Renal cortical epithelial cell (primary cell): ENCODE data around the gene DAP. TPM values are rescaled to one million over a fixed set of nuclear protein-coding genes. Genes with fewer than 3 reads are reported as not detected.
A peak's percentile ranks its signal among the peaks of the same experiment; 100 is the strongest.
"Not testable (repeated sequence)": the region's sequence is repeated elsewhere in the genome, so short reads cannot be mapped to it uniquely, and the experiment has no call there.

Experiments
- DNase-seq: peaks from one replicate; pipeline ENCODE4 v3.0.0-alpha.2; 2011; ENCODE audit warnings: low read depth
- total RNA-seq: library from RNA; depleted of rRNA; stranded (reverse); fragments of >200 nt; gene quantifications from 2 replicates; pipeline ENCODE4 v1.2.3, GENCODE V29; 2014

The DAP gene
- total RNA-seq, 1 donor from 2014 or later: 88.9 TPM

- DNase-seq: peak; percentile 24
Observed at GRCh38 chr5:10734832-10735523, 26.1 kb downstream of the DAP start.

- DNase-seq: no peak
Observed at GRCh38 chr5:10734037-10734709, 26.9 kb downstream of the DAP start.

DNA sequence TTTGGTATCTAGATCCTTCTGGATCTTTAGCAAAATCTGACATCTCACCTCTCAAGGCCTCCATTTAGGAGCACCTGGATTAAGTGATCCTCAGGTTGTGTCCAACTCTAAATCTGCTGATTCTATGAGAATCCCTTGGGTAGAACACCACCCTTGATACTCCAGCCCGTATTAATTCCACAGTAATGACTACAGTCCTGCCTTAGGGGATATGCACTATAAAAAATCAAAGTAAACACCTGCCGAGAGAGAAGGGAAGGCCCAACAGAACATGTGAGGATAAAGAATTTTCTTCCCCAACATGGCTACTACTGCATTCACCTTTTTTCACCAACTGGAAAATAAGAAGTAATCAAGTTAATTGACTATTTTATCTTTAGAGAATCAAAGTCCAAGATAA lies 27.6 kb downstream of the DAP start:
- DNase-seq: no peak

DNA sequence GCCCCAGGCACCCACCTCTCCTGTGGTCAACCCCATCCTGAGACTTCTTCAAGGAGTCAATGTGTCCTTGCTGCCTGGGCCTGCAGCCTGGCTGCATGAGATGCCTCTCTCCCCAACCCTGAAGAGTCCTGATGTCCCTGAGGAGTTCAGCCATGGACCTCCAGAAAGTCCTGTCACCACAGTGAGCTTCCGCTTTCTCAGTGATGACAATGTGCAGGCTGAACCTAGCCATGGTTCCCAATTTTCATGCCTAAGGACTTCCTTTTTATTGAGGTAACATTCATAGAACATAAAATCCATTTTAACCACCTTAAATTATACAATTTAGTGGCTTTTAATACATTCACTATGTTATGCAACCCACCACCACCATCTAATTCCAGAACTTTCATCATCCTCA lies 29.1 kb downstream of the DAP start:
- no peak for DNase-seq

DNA sequence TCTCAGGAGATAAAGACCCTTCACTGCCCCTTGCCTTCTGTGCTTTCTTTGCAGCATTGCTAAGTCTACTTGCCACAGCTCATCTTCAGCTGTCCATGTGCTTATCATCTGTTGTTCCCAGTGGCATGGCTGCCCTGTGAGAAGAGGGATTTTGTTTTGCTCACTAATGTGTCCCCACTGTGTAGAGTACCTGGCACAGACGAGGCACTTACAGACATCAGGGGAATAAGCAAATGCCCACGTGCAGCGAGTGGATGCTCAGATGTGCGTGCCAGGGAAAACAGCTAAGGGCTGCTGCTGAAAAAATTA lies 31.0 kb downstream of the DAP start:
- no peak for DNase-seq

DNA sequence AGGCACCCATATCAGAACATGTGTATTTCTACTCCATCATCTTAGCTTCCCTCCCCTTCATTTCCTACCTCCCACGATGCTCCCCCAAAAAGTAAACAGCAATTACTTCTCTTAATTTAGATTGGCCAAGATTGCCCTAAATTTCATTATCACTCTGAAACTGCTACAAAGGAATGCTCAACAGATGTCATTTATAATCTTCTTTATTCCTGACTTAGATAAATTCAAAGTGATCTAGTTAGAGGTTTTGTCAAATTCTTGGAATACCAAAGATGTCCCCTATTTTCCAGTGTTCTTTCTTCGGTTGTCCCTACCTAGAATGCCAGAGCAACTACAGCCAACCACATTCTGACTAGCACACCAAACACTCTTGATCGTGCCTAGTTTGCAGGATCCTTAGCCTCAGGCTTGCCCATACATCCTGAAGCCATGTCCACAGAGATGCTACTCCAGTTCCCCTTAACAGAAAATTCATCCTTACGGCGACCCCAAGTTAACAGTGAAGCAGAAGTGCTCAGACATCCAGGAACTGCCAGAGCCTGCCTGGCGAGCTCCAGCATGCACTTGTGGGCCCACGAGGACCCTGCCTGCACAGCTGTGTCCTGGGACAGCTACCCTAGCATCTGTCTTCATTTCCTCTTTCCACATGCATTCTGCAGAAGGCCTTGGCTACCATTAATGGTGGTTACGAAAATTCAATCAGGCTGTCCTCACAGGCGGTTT lies 31.6 kb downstream of the DAP start:
- DNase-seq: no peak

- no peak for DNase-seq
Observed at GRCh38 chr5:10728679-10729078, 32.4 kb downstream of the DAP start.

DNA sequence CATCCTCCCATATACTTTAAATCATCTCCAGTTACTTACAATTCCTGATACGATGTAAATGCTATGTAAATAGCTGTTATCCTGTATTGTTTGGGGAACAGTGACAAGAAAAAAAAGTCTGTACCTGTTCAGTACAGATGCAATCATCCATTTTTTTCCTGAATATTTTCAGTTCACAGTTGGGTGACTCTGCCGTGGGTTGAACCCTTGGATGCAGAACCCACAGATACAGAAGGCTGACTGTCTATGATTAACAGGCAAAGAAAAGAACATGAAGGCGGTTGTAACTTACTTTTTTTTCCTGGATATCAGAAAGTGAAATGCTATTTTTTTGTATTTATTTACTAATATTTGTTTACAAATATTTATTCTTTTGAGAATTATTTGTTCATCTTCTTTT lies 33.2 kb downstream of the DAP start:
- no peak for DNase-seq

GRCh38 chr5:10726913-10727517 lies 34.0 kb downstream of the DAP start:
- no peak for DNase-seq

DNA sequence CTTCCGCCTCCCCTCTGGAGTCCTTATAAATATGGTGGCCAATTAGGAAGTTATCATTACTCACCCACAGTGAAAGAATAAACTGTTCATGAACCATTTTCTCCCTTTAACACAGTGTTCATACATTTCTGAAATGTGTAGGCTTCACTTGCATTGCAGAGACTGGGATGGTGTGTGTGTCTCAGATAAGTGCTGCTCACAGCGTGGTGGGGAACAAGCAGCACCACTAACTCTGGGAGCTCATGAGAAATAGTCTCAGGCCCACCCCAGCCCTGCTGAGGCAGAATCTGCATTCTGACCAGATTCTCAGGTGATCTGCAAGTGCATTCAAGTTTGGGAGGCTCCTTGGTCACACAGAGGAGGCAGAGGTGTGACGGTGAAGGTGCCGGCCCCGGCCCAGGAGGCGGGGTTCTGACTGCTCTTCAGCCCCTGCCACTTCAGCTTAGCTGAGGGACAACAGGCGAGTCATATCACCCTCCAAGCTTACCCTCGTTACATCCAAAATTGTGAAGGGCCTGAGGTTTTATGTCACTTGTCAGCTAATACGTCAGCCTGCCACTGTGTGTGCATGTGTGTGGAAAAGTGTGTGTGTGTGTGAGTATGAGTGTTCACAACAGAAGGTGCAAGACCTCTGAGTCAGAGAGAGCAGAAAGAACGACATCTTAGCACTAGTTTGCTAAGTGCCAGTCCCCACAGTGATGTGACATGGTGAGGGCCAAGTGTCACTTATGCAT lies 34.7 kb downstream of the DAP start:
- no peak for DNase-seq

- no peak for DNase-seq
Observed at GRCh38 chr5:10725636-10726035, 35.4 kb downstream of the DAP start.

DNA sequence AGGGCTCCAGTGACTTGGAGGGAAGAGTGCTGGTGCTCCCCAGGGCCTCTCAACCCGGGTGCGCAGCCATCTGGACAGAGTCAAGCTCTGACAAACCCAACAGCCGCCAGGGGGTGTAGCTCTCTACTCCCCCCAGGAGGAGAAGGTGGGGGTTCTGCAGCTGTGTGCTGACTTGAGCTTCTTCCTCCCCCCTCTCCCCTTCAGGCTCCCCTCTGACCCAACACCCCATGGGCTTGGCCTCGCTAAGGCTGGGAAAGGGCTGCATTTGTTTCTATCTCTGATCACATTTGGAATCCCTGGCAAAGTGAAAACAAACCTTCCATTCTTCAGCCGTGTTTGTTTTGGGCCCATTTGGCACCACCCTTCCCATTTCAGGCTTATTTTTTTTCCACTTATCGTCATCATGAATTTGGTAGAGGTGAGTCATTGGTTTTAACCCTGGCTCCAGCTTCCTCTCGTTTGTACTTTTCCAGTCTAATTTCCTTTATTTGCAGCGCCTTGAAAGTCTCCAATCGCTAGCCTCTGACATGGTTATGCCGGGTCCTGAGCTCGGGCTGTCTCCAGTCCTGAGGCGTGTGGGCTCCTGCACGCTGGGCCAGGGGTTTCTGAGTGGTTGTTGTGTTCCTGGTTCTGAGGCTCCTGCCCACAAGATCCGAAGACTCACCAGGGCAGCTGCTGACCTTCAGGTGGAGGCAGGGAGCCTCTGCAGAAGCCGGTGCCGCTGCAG lies 36.1 kb downstream of the DAP start:
- DNase-seq: peak; percentile 83

DNA sequence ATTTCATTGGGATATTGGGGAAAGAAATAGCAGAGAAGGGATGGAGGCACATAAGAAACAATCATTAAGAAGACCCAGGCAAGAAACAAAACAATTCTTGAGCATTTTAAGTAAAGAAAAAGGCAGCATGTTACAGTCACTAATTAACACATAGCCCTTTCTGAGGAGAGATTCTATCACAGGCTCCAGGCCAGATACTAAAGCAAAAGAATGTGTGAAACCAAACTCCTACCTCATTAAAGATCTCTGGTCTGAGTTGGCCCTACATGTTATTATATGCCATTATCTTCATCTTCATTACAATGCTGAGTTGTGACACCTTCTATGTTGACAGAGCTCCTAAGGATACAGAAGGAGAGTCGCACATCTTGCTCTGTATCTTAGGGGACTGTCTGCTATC lies 37.5 kb downstream of the DAP start:
- no peak for DNase-seq

DNA sequence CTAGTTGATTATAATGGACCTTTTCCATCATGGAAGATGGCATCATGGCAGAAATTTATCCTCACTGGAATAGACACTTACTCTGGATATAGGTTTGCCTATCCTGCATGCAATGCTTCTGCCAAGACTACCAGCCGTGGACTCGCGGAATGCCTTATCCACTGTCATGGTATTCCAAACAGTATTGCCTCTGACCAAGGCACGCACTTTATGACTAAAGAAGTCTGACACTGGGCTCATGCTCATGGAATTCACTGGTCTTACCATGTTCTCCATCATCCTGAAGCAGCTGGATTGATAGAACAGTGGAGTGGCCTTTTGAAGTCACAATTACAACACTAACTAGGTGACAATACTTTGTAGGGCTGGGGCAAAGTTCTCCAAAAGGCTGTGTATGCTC lies 40.3 kb downstream of the DAP start:
- DNase-seq: not testable (repeated sequence)

- DNase-seq: peak; percentile 97
Observed at GRCh38 chr5:10719965-10720364, 41.1 kb downstream of the DAP start.

DNA sequence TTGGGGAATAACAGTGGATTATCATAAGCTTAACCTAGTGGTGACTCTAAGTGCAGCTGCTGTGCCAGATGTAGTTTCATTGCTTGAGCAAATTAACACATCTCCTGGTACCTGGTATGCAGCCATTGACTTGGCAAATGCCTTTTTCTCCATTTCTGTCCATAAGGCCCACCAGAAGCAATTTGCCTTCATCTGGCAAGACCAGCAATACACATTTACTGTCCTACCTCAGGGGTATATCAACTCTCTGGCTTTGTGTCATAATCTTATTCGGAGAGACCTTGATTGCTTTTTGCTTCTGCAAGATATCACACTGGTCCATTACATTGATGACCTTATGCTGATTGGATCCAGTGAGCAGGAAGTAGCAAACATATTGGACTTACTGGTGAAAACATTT lies 42.4 kb downstream of the DAP start:
- DNase-seq: not testable (repeated sequence)

- DNase-seq: not testable (repeated sequence)
Observed at GRCh38 chr5:10716825-10717224, 44.2 kb downstream of the DAP start.

- no peak for DNase-seq
Observed at GRCh38 chr5:10715605-10716290, 45.3 kb downstream of the DAP start.

DNA sequence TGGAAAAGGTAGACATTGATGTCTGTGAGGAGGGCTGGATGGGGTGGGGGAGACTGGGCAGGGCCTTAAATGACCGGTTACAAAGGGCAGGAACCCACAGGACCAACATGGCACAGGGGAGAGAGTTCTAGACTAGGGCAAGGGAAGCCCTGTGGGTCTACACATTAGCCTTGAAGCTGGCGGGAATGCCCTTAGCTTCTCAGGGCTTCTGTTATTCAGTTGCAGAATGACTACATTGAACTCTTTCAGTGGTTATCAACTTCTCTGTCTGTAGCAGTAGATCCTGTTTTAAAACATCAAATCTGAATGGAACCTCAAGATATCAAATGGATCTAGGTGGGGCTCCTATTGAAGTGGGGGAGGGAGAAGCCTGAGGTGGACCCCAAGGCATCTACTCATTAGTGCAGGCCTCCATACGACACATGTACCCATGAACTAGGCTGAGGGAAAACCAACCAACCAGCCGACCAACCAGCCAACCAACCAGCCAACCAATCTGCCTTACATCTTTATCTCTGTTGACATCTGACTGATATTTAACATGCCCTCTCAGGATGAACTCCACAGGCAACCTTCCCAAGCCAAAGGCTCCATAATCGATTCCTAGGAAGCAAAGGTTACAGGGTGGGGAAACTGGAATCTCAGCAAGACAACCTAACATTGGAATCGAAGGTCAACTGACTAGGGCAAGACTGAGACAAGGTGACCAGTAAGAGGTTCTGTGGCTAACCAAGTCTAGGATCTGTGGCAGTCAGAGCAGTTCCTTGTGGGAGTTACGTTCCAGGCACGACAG lies 48.3 kb downstream of the DAP start:
- no peak for DNase-seq

- no peak for DNase-seq
Observed at GRCh38 chr5:10711562-10711961, 49.5 kb downstream of the DAP start.
